NCI-H69 (cell line): ENCODE results near the gene CLCF1.
A peak's percentile ranks its signal among the peaks of the same experiment; 100 is the strongest.

ENCODE experiments used
- DNase-seq: peaks from one replicate; lab custom pipeline; 2025; lab: John Stamatoyannopoulos, UW

CLCF1 gene

GRCh38 chr11:67372993-67373647, at the start of gene CLCF1:
CLCF1 (minus strand) TSS chr11:67373598; CDS start chr11:67373539, 59 bp downstream.
- peak; percentile 73 for DNase-seq

GRCh38 chr11:67422891-67423290, 49.5 kb upstream of the CLCF1 start:
- peak; percentile 20 for DNase-seq

GRCh38 chr11:67421430-67422031, 48.1 kb upstream of the CLCF1 start:
- no peak for DNase-seq

DNA sequence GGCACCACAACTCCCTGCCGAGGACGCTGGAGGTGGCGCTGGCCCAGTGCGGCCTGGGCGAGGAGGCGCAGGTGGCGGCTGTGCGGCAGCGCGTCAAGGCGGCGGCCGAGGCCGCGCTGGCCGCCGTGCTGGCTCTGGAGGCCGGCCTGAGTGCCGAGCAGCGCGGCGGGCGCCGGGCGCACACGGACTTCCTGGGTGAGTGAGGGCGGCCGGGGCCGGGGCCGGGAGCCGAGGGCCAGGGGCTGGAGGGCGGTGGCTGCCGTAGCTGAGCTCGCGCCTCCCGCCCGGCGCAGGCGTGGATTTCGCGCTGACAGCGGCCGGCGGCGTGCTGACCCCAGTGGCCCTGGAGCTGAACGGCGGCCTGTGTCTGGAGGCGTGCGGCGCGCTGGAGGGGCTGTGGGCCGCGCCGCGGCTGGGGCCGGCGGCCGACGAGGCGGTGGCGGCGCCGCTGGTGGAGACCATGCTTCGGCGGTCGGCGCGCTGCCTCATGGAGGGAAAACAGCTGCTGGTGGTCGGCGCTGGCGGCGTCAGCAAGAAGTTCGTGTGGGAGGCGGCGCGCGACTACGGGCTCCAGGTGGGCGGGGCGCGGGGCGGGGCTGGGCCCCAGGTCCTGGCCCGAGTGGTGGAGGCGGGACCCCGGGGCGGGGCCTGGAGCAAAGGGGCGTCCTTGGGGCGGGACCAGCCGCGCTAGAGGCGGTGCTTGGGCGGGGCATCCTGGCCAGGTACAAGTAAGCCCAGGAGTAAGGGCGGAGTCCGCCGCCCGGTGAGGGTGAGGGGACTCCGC, 47.4 kb upstream of the CLCF1 start:
- peak; percentile 98 for DNase-seq

DNA sequence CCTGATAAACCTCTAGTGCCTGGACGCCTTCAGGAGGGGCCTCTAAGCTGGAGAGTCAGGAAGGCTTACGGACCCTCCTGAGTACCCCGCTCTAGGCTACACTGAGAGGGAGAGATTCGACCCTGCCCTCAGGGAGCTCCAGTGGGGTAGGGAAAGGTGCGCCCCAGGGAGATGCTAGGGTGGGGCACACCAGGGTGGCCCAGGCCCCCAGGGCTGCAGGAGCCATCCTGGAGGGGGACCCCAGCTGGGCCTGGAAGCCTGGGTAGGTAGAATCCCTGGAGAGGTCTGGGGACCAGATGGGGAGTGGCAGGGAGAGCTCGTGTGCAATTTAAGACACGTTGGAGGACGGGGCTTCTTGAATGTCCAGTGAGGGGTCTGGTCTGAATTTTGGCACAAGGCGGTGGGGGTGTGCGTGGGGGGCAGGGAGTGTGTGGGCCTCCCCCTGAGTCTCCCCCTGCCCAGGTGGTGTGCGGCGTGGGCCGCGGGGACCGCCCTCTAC, 46.8 kb upstream of the CLCF1 start:
- DNase-seq, result peak; percentile 49

- DNase-seq, result no peak
These were observed 46.1 kb upstream of the CLCF1 start for GRCh38 chr11:67419325-67420049.

DNA sequence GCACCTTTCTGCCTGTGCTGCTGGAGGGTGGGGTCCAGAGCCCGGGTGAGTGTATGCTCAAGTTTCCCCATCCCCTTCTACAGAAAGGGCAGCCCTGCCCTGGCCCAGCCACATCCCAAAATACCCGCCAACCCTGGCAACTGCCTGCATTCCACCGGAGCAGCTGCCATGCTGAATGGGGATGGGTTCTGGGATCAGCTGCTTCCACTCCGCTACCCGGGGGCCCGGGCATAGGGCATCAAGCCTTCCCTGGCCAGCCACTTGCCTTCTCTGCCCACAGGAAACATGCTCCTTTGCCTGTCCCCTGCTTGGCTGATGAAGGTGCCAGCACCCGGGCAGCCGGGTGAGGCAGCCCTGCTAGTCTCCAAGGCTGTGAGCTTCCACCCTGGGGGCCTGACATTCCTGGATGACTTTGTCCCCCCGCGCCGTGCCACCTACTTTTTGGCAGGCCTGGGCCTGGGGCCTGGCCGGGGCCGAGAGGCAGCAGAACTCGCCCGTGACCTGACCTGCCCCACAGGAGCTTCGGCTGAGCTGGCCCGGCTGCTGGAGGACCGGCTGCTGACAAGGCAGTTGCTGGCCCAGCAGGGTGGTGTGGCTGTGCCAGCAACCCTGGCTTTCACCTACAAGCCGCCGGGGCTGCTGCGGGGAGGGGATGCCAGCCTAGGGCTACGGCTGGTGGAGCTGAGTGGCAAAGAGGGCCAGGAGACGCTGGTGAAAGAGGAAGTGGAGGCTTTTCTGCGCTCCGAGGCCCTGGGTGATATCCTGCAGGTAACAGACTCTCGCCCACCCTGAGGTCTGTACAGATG, 45.3 kb upstream of the CLCF1 start:
- peak; percentile 85 for DNase-seq

DNA sequence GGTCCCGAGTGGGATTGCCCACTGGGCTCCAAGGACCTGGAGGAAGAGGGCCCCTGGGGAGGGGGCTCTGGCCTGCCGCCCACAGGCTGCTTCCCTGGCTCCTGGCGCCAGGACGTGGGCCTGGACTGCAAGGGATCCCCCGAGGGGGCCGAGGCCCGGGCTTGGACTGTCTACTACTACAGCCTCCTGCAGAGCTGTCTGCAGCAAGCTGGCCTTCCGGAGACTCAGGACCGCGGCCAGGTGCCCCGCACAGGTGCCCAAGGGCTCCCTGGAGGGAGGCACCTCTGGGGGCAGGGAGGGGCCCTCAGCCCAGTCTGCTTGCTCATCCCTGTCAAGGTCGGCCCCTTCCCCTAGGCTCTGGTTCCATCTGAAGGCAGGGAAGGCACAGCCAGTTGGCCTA, 44.0 kb upstream of the CLCF1 start:
- peak; percentile 66 for DNase-seq

DNA sequence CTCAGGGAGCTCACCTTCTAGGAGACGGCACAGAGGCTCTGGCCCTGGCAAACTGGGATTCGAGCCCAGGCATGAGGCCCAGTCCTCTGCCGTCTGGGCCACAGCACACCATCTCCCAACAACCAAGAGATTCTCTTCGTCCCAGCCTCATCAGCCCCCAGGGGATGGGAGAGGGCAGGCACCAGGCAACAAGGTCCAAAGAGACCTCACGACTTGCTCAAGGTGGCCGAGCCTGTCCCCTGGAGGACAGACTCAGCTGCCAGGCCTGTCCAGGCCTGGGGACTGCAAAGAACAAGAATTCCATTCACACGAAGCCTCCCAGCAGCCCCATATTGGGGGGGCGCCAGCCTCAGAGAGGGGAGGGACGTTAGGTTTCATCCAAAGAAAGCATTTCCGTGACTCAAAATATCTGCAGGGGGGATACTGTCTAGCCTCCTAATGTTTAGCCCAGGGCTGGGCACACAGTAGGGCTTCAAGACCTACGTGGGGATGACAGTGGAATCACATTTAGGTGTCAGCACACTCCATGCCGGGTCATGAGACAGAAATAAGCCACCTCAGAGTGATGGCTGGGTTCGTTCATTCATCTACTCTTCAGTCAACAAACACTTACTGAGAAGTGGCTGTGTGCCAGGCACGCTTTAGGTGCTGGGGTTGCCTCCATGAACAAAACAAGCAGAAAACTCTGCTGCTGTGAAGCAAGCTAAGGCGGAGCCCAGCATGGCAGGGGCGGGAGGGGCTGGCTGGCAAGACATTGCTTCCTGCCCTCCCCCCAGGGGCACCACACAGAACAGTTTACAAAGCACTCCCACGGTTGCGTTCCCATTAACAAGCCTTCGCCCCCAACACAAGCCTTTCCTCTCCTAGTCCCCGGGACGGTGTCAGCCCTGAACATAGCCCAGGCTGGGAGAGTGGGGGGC, 43.3 kb upstream of the CLCF1 start:
- DNase-seq, result peak; percentile 98

GRCh38 chr11:67415501-67416304, 42.3 kb upstream of the CLCF1 start, which contains the start of gene CARNS1:
CARNS1 (plus strand) TSS chr11:67415678; CDS start chr11:67416200, 522 bp downstream.
- DNase-seq, result peak; percentile 57

DNA sequence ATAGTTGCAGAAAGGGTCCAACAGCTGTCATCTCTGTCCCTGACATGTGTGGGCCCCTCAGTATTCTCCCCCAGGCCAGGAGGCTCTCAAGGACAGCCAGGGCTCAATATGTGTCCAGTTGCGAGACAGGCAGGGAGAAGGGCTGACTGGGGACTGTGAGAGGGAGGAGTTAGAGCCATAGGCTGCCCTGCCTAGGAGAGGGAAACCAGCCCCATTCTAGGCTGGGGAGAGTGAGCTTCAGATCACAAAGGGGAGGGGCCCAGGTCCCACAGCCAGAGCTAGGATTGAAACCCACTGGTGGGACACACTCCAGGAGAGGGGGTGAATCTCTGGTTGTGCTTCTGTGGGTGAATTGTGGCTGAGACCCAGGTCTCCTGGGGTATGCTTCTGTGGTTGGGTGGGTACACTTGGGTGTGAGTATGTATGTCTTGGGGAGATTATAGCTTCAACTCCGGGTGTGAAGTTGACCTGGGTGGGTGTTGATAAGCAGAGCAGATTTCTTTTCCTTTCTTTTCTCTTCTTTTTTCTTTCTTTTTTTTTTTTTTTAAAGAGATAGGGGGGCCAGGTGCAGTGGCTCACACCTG, 40.0 kb upstream of the CLCF1 start:
- DNase-seq, result no peak

GRCh38 chr11:67412495-67413179, 39.2 kb upstream of the CLCF1 start:
- no peak for DNase-seq

GRCh38 chr11:67411785-67412152, 38.4 kb upstream of the CLCF1 start:
- DNase-seq, result peak; percentile 51

GRCh38 chr11:67410984-67411784, 37.8 kb upstream of the CLCF1 start:
- peak; percentile 60 for DNase-seq

DNA sequence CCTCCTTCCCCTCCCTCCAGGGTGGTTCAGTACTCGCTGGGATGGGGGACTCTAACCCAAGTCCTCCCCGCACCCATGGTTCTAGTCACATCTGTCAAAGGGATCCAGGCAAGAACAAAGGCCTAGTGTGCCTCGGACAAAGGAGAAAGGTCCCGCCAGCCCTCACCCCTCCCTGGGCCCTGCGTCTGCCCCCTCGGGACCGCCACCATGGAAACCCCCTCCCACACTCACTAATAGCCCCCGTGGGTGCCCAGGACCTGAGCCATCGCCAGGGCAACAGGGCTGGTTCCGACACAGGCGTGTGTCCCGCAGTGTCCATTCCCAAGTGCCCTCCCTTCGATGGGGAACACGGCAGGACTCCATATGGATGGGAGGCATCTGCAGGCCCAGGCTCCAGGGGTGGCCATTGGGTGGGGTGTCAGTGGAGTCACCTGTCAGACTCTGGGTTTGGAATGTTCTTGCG, 37.0 kb upstream of the CLCF1 start:
- no peak for DNase-seq

- DNase-seq, result peak; percentile 92
These were observed 36.5 kb upstream of the CLCF1 start for GRCh38 chr11:67409781-67410368.

- DNase-seq, result no peak
These were observed 35.9 kb upstream of the CLCF1 start for GRCh38 chr11:67409261-67409666.
